Hepatocyte (in vitro differentiated cells): ENCODE measurements around the gene GNG7. TPM values are rescaled to one million over a fixed set of nuclear protein-coding genes. Genes with fewer than 3 reads are reported as not detected.
A peak's percentile ranks its signal among the peaks of the same experiment; 100 is the strongest.

Experiments used
- DNase-seq: peaks from one replicate; pipeline ENCODE4 v3.0.0-alpha.2; 2016; ENCODE audit warnings: low spot score
- H2AFZ ChIP-seq: fragments of 200-600 bp; sonication (generic); 2 replicates; pipeline ENCODE4 v1.6.0; 2016; ENCODE audit warnings: antibody characterized with exemption, mild to moderate bottlenecking
- H3K27ac ChIP-seq: fragments of 200-600 bp; sonication (generic); 2 replicates; pipeline ENCODE4 v1.5.1; 2016; ENCODE audit warnings: mild to moderate bottlenecking
- H3K27me3 ChIP-seq: fragments of 200-600 bp; sonication (generic); 2 replicates; pipeline ENCODE4 v1.6.1; 2016
- H3K36me3 ChIP-seq: fragments of 200-600 bp; sonication (generic); replicated peaks from 2 replicates; pipeline ENCODE4 v1.5.1; 2016; ENCODE audit warnings: low read depth; ENCODE audit not compliant: insufficient read depth
- H3K4me1 ChIP-seq: fragments of 200-600 bp; sonication (generic); 2 replicates; pipeline ENCODE4 v1.5.1; 2016; ENCODE audit warnings: mild to moderate bottlenecking, moderate library complexity; ENCODE audit not compliant: insufficient read depth
- H3K4me2 ChIP-seq: fragments of 200-600 bp; sonication (generic); 2 replicates; pipeline ENCODE4 v1.6.0; 2016
- H3K4me3 ChIP-seq: fragments of 200-600 bp; sonication (generic); 2 replicates; pipeline ENCODE4 v1.5.1; 2016; ENCODE audit warnings: mild to moderate bottlenecking
- H3K79me2 ChIP-seq: fragments of 200-600 bp; sonication (generic); 2 replicates; pipeline ENCODE4 v1.6.0; 2017; ENCODE audit warnings: mild to moderate bottlenecking
- H3K9me2 ChIP-seq: fragments of 200-600 bp; sonication (generic); replicated peaks from 2 replicates; pipeline ENCODE4 v1.6.0; 2017; ENCODE audit warnings: mild to moderate bottlenecking; ENCODE audit not compliant: insufficient read depth
- H3K9me3 ChIP-seq: fragments of 200-600 bp; sonication (generic); 2 replicates; pipeline ENCODE4 v1.5.1; 2016; ENCODE audit warnings: low read depth, mild to moderate bottlenecking
- H4K20me1 ChIP-seq: fragments of 200-600 bp; sonication (generic); 2 replicates; pipeline ENCODE4 v1.6.0; 2016; ENCODE audit warnings: mild to moderate bottlenecking; ENCODE audit not compliant: insufficient read depth, poor library complexity, severe bottlenecking
- EZH2 ChIP-seq: fragments of 200-600 bp; sonication (generic); IDR thresholded peaks from 2 replicates; pipeline ENCODE4 v1.6.1; 2016; ENCODE audit warnings: antibody characterized with exemption, mild to moderate bottlenecking, borderline replicate concordance
- EZH2phosphoT487 ChIP-seq: fragments of 200-600 bp; sonication (generic); IDR thresholded peaks from one replicate; pipeline ENCODE4 v1.6.1; 2018; ENCODE audit warnings: antibody characterized with exemption, mild to moderate bottlenecking, low read depth, moderate library complexity; ENCODE audit not compliant: unreplicated experiment, severe bottlenecking
- WGBS: methylation state at CpG from one replicate; pipeline ENCODE4 v1.1.6; 2016; ENCODE audit warnings: low lambda C conversion rate; ENCODE audit errors: missing lambda C conversion rate; 5-methylcytosine and 5-hydroxymethylcytosine counted together
- polyA plus RNA-seq: library from polyadenylated mRNA; unstranded; fragments of >200 nt; fragmentation: Nextera tagmentation; extraction: Ambion mirVana; gene quantifications from 2 replicates; pipeline ENCODE4 v1.2.1, GENCODE V29; 2016
- total RNA-seq: library from RNA; depleted of rRNA; stranded (reverse); fragments of >200 nt; gene quantifications from 2 replicates; pipeline ENCODE4 v1.2.3, GENCODE V29; 2014
- TF ChIP-seq, protein P1 (sequence below): fragments of 200-600 bp; sonication (generic); IDR thresholded peaks from 2 replicates; pipeline ENCODE4 v1.5.1; 2016; ENCODE audit warnings: antibody characterized with exemption, mild to moderate bottlenecking; ENCODE audit not compliant: poor library complexity

Gene GNG7
- total and polyA plus RNA-seq, 2 experiments from 2014 or later, result 1.2 to 1.9 TPM

GRCh38 chr19:2615782-2616181, 86.7 kb downstream of the GNG7 start:
- H4K20me1 ChIP-seq, result no peaks in the 10 kb centered on the region
- H3K79me2 ChIP-seq, result no peaks in the 10 kb centered on the region
- no peak overlapping the region for H3K4me3 ChIP-seq
- H3K4me1 ChIP-seq, result no peaks in the 10 kb centered on the region
- no peaks in the 10 kb centered on the region for H3K36me3 ChIP-seq
- H3K9me3 ChIP-seq, result no peaks in the 10 kb centered on the region
- WGBS, result 91% methylated on average over 6 of the region's 6 CpGs
- no peaks in the 10 kb centered on the region for H3K9me2 ChIP-seq
- DNase-seq, result no peak
- TF ChIP-seq, protein P1, sequence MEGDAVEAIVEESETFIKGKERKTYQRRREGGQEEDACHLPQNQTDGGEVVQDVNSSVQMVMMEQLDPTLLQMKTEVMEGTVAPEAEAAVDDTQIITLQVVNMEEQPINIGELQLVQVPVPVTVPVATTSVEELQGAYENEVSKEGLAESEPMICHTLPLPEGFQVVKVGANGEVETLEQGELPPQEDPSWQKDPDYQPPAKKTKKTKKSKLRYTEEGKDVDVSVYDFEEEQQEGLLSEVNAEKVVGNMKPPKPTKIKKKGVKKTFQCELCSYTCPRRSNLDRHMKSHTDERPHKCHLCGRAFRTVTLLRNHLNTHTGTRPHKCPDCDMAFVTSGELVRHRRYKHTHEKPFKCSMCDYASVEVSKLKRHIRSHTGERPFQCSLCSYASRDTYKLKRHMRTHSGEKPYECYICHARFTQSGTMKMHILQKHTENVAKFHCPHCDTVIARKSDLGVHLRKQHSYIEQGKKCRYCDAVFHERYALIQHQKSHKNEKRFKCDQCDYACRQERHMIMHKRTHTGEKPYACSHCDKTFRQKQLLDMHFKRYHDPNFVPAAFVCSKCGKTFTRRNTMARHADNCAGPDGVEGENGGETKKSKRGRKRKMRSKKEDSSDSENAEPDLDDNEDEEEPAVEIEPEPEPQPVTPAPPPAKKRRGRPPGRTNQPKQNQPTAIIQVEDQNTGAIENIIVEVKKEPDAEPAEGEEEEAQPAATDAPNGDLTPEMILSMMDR, result no peak
- TF ChIP-seq EZH2 (no peak), EZH2phosphoT487 (no peak)
- no peak overlapping the region for H2AFZ ChIP-seq
- no peak overlapping the region for H3K4me2 ChIP-seq
- no peak overlapping the region for H3K27ac ChIP-seq
- no peaks in the 10 kb centered on the region for H3K27me3 ChIP-seq

DNA sequence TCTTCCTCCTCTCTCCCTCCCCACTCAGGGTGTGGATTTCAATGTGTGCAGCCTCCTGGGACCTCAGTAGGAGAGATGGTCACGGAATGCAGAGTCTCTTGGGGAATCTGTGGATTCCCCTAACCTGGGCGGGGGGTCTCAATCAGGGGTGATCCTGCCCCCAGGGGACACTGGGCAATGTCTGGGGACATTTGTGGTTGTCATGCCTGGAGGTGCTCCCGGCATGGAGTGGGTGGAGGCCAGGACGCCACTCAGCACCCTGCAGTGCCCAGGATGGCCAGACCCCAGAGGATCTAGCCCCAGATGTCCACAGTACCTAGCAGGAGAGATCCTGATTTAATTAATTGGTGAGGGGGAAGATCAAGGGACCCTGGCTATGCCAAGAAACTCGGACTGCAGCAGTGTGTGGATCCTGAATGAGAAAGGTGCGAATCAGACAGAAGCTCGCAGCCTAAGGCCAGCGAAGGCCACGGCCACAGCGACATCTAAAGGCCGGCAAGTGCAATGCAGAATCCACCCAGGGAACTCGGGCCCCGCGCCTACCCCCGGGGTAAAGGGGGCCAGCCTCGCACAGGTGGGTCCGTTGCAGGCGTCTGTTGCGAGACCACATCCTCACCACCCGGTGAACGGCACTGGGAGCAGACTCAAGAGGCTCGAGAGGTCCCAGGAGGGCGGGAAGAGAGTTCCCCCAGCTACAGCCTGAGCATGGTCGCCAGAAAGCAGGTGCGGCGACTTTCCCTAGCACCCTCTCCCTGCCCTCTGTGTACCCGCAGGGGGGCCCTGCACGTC, 88.8 kb downstream of the GNG7 start:
- H3K9me3 ChIP-seq, result no peaks in the 10 kb centered on the region
- no peak overlapping the region for H3K4me3 ChIP-seq
- no peak for TF ChIP-seq EZH2phosphoT487
- TF ChIP-seq, protein P1, result peak; percentile 71
- WGBS, result 27% methylated on average over 27 of the region's 28 CpGs
- DNase-seq, result peak; percentile 66
- no peaks in the 10 kb centered on the region for H3K9me2 ChIP-seq
- no peak overlapping the region for H3K27ac ChIP-seq
- H4K20me1 ChIP-seq, result no peaks in the 10 kb centered on the region
- no peaks in the 10 kb centered on the region for H3K4me1 ChIP-seq
- H3K79me2 ChIP-seq, result no peaks in the 10 kb centered on the region
- H3K36me3 ChIP-seq, result no peaks in the 10 kb centered on the region
- H3K27me3 ChIP-seq, result no peaks in the 10 kb centered on the region
- H2AFZ ChIP-seq, result no peak overlapping the region
- no peak overlapping the region for H3K4me2 ChIP-seq

DNA sequence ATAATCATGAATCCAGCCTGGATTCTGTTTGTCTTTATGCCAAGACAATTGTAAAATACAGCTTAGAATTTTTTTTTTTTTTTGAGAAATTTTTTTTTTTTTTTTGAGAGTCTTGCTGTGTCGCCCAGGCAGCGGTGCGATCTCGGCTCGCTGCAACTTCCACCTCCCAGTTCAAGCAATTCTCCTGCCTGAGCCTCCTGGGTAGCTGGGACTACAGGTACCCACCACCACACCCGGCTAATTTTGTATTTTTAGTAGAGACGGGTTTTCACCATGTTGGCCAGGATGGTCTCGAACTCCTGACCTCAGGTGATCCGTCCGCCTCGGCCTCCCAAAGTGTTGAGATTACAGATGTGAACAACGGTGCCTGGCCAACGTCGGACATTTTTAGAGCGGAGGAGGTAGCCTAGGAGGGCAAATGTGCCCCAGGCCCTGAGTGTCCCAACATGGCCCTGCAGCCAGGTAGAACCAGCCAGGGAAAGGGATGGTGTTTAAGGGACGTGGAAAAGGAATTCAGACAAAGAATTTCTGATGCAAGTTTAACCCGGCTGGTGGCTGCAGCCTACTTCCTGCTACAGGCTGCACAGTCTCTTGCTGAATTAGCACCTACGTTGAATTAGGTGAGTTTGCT, 89.8 kb downstream of the GNG7 start:
- DNase-seq, result no peak
- Histone ChIP-seq H3K27me3 (no peaks in the 10 kb centered on the region), H3K9me3 (no peaks in the 10 kb centered on the region), H3K4me2 (no peak overlapping the region), H3K79me2 (no peaks in the 10 kb centered on the region), H3K4me3 (no peak overlapping the region), H4K20me1 (no peaks in the 10 kb centered on the region), H2AFZ (no peak overlapping the region), H3K9me2 (no peaks in the 10 kb centered on the region), H3K4me1 (no peaks in the 10 kb centered on the region), H3K27ac (no peak overlapping the region), H3K36me3 (no peaks in the 10 kb centered on the region)
- WGBS, result 75% methylated on average over 18 of the region's 18 CpGs
- TF ChIP-seq, protein P1, result no peak
